SK-N-MC (cell line): ENCODE results near the gene GPS2.
"Not testable (repeated sequence)": the region's sequence is repeated elsewhere in the genome, so short reads cannot be mapped to it uniquely, and the experiment has no call there.

ENCODE experiments used
- DNase-seq: peaks from one replicate; pipeline ENCODE4 v3.0.0-alpha.2; 2011; ENCODE audit warnings: low read depth, low spot score
- H3K27ac ChIP-seq: fragments of 200-600 bp; sonication (generic); 2 replicates; pipeline ENCODE4 v1.5.1; 2016; ENCODE audit warnings: mixed run types
- H3K36me3 ChIP-seq: fragments of 200-600 bp; sonication (generic); 2 replicates; pipeline ENCODE4 v1.6.1; 2017; ENCODE audit warnings: antibody characterized with exemption, low read length, mixed read lengths; ENCODE audit not compliant: insufficient read depth
- H3K4me3 ChIP-seq: fragments of 200-600 bp; sonication (generic); 2 replicates; pipeline ENCODE4 v1.5.1; 2016
- H3K9ac ChIP-seq: fragments of 200-600 bp; sonication (generic); 2 replicates; pipeline ENCODE4 v1.8.0; 2017; ENCODE audit warnings: mixed run types, mixed read lengths; ENCODE audit not compliant: insufficient read length
- H3K9me3 ChIP-seq: fragments of 200-600 bp; sonication (generic); 2 replicates; pipeline ENCODE4 v1.6.1; 2017; ENCODE audit warnings: low read depth, mild to moderate bottlenecking, antibody characterized with exemption, low read length, moderate library complexity, mixed read lengths
- EZH2 ChIP-seq: fragments of 200-600 bp; sonication (generic); IDR thresholded peaks from one replicate; pipeline ENCODE4 v1.6.1; 2017; ENCODE audit warnings: antibody characterized with exemption
- FOXP2 ChIP-seq: optimal IDR thresholded peaks from 2 replicates; pipeline ENCODE3; 2011; ENCODE audit warnings: mild to moderate bottlenecking, moderate library complexity; ENCODE audit not compliant: insufficient read depth; ENCODE audit errors: extremely low read length, control extremely low read depth
- POLR2AphosphoS5 ChIP-seq: IDR thresholded peaks from 2 replicates; pipeline ENCODE4 v1.6.1; 2012; ENCODE audit warnings: mild to moderate bottlenecking, low read depth, low read length, borderline replicate concordance

The GPS2 gene

GRCh38 chr17:7343250-7343649, 28.1 kb upstream of the GPS2 start:
- Histone ChIP-seq H3K9me3 (no peaks in the 10 kb centered on the region), H3K4me3 (no peak overlapping the region), H3K27ac (no peak overlapping the region), H3K9ac (no peak overlapping the region), H3K36me3 (no peaks in the 10 kb centered on the region)
- TF ChIP-seq POLR2AphosphoS5 (no peak), FOXP2 (no peak), EZH2 (no peak)
- DNase-seq, result no peak

GRCh38 chr17:7341842-7342241, 26.7 kb upstream of the GPS2 start:
- H3K4me3 ChIP-seq, result no peak overlapping the region
- no peak overlapping the region for H3K9ac ChIP-seq
- no peak overlapping the region for H3K27ac ChIP-seq
- H3K9me3 ChIP-seq, result no peaks in the 10 kb centered on the region
- no peak for DNase-seq
- H3K36me3 ChIP-seq, result no peaks in the 10 kb centered on the region
- TF ChIP-seq EZH2 (no peak), FOXP2 (no peak), POLR2AphosphoS5 (no peak)

GRCh38 chr17:7340179-7340578, 25.0 kb upstream of the GPS2 start:
- Histone ChIP-seq H3K9ac (no peak overlapping the region), H3K4me3 (no peak overlapping the region), H3K27ac (no peak overlapping the region), H3K9me3 (no peaks in the 10 kb centered on the region), H3K36me3 (no peaks in the 10 kb centered on the region)
- TF ChIP-seq FOXP2, result no peak
- TF ChIP-seq POLR2AphosphoS5, result no peak
- no peak for TF ChIP-seq EZH2
- no peak for DNase-seq

- H3K27ac ChIP-seq, H3K4me3 ChIP-seq, H3K9me3 ChIP-seq, H3K9ac ChIP-seq, DNase-seq, H3K36me3 ChIP-seq: not testable (repeated sequence)
Observed at GRCh38 chr17:7337600-7337999, 22.4 kb upstream of the GPS2 start.

GRCh38 chr17:7336240-7337175, 21.3 kb upstream of the GPS2 start, which contains the start of gene ACAP1:
Gene ACAP1, plus strand, starts transcription at chr17:7336529. Its CDS starts 206 bp downstream, at chr17:7336735.
- no peak within 1 kb of the TSS for H3K9ac ChIP-seq
- H3K9me3 ChIP-seq, result no peaks in the 10 kb centered on the region
- TF ChIP-seq EZH2, result no peak
- no peak for TF ChIP-seq POLR2AphosphoS5
- no peak for TF ChIP-seq FOXP2
- DNase-seq, result no peak
- H3K36me3 ChIP-seq, result no peaks in the 10 kb centered on the region
- H3K27ac ChIP-seq, result no peak within 1 kb of the TSS
- no peak within 1 kb of the TSS for H3K4me3 ChIP-seq

GRCh38 chr17:7335765-7336164, 20.6 kb upstream of the GPS2 start:
- not testable (repeated sequence) for H3K36me3 ChIP-seq, DNase-seq, H3K9ac ChIP-seq, H3K27ac ChIP-seq, H3K9me3 ChIP-seq, H3K4me3 ChIP-seq

GRCh38 chr17:7334938-7335538, 19.9 kb upstream of the GPS2 start:
- Histone ChIP-seq H3K9ac (no peak overlapping the region), H3K9me3 (no peaks in the 10 kb centered on the region), H3K4me3 (no peak overlapping the region)

GRCh38 chr17:7332600-7333069, 17.5 kb upstream of the GPS2 start:
- H3K9me3 ChIP-seq, H3K9ac ChIP-seq, H3K4me3 ChIP-seq, H3K27ac ChIP-seq, DNase-seq, H3K36me3 ChIP-seq: not testable (repeated sequence)

More at GRCh38 chr17:7334938-7335538, 19.9 kb upstream of the GPS2 start:
- Histone ChIP-seq H3K27ac (no peak overlapping the region), H3K36me3 (no peaks in the 10 kb centered on the region)
- no peak for DNase-seq
- TF ChIP-seq POLR2AphosphoS5 (no peak), FOXP2 (no peak), EZH2 (no peak)

GRCh38 chr17:7332111-7332510, 17.0 kb upstream of the GPS2 start:
- Histone ChIP-seq H3K36me3 (no peaks in the 10 kb centered on the region), H3K9me3 (no peaks in the 10 kb centered on the region), H3K9ac (no peak overlapping the region), H3K27ac (no peak overlapping the region), H3K4me3 (no peak overlapping the region)
- no peak for DNase-seq
- TF ChIP-seq POLR2AphosphoS5 (no peak), FOXP2 (no peak), EZH2 (no peak)
